Amniotic stem cell (primary cell): ENCODE data around the gene PIAS1.
A peak's percentile ranks its signal among the peaks of the same experiment; 100 is the strongest.
"Not testable (repeated sequence)": the region's sequence is repeated elsewhere in the genome, so short reads cannot be mapped to it uniquely, and the experiment has no call there.

Source experiments
- DNase-seq: peaks from one replicate; lab custom pipeline; 2025; lab: John Stamatoyannopoulos, UW

The PIAS1 gene

DNA sequence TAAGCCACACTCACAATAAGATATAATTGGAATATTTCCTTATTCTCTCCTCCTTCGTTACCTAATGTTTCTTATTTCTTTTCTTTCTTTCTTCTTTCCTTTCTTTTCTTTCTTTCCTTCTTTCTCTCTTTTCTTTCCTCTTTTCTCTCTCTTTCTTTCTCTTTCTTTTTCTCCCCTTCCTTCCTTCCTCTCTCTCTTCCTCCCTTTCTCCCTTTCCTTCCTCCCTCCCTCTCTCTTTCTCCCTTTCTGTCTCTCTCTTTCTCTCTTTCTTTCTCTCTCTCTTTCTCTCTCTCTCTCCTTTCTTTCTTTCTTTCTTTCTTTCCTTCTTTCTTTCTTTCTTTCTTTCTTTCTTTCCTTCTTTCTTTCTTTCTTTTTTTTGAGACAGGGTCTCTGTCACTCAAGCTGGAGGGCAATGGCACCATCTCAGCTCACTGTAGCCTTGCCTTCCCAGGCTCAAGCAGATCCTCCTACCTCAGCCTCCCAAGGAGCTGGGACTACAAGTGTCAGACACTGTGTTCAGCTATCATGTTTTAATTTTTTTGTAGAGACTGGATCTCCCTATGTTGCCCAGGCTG is 19.3 kb upstream of the PIAS1 start:
- DNase-seq, result no peak

DNA sequence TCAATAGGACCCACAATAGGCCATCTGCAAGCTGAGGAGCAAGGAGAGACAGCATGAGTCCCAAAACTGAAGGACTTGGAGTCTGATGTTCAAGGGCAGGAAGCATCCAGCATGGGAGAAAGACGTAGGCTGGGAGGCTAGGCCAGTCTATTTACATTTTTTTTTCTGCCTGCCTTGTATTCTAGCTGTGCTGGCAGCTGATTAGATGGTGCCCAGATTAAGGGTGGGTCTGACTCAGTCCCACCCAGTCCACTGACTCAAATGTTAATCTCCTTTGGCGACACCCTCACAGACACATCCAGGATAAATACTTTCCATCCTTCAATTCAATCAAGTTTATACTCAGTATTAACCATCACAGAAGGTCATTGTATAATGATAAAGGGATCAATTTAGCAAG is 15.9 kb upstream of the PIAS1 start:
- no peak for DNase-seq

DNA sequence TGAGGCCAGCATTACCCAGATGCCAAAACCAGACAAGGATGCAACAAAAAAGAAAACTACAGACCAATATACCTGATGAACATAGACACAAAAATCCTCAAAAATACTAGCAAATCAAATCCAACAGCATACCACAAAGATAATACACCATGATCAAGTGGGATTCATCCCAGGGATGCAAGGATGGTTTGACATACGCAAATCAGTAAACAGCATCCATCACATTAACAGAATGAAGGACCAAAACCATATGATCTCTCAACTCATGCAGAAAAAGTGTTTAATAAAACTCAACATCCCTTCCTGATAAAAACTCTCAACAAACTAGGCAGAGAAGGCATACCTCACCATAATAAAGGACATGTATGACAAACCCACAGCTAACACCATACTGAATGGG is 14.0 kb upstream of the PIAS1 start:
- no peak for DNase-seq

DNA sequence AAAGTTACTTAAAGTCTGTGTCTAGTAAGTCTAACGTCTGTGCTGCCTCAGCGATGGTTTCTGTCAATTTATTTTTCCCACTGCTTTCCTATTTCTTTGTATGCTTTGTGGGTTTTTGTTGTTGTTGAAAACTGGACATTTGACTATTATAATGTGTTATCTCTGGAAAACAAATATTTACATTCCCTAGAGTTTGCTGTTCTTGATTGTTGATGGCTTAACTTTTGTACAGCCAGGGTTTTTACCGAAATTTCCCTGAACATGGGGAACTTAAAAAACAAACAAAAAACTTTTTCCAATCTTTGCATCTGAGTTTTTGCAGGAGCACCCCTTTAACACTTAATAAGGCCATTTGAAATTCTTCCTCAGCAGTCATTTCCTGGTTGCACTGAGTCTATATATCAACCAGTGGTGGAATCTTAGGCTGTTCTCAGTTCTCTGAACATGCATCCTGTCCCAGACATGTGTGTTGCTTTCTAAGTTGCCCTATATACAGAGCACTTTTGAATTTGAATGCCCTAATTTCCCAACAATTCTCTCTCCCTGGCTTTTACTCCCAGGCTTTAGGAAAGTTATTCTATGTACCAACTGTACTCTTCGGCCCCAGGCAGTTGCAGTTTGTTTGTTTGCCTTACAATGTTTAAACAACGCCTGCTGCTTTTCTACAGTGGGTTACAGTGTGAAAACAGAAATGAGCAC is 11.8 kb upstream of the PIAS1 start:
- no peak for DNase-seq

DNA sequence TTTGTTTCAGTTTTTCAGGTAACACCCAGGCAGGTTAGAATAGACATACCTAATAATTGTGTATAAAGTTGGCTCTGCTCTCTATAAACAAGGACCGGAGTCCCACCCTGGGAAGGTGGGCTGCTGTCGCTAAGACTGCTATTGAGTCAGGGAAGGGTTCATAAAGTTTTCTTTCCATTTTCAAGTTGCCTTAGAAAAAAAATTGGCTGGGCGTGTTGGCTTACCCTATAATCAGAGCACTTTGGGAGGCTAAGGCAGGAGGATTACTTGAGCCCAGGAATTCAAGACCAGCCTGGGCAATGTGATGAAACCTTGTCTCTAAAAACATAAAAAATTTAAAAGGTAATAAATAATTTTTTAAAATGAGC is 11.3 kb upstream of the PIAS1 start:
- DNase-seq, result no peak

DNA sequence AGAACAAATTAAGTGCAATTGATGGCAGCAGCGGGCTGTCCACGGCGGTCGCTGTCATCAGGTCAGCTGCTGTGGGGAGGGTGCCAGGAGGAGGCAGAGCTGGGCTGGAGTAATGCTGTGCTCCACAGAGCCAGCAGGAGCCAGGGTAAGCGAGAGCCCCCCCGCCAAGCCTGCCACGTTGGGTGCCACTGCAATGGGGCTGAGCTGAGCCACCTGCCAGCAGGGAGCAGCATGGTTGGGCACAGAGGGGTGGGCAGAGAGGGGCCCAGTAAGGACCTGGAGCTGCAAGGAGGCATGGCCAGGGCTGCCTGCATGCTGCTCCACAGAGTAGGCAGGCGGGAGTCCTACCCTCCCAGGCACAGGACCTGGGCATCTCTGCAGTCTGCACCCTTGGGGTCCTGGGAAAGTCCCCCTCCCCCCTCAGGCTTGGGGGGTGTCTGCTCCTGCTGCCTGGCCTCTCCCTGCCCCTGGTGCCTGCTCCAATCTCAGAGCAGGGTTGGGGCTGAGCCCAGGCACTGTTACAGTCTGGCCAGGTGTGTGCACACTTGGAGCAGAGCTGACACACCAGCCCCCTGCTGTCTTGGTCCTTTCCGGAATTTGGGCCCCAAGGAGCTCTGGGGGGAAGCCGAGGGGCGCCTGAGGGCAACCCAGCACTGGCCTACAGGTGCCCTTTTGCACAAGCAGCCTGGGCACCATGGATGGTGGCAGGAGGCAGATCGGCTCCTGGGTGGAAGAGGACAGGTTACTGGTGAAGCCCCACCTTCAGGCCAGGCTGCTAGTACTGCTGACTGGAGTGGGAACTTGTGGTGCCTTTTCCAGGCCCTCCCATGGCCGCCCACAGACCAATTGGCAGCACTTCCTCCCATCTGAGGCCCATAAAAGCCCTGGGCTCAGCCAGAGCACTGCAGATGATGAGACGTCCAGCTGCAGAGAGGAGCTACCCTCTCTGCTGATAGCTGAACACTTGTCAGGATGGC is 8.5 kb upstream of the PIAS1 start:
- no peak for DNase-seq

DNA sequence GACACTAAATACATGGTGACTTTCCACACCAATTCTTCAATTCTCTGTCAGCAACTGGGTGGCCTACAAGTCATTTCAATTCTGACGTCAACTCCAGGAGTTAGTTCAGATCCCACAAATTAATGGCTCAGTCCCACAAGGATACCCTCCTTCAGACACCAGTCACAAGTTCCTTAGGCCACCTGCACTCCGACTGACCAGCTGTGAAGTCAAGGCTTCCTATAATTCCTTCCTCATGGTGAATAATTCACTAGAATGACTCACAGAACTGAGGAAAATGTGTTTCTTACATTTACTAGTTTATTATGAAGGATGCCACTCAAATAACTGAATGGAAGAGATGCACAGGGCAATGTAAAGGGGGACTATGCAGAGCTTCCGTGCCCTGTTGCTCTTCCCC is 6.3 kb upstream of the PIAS1 start:
- DNase-seq, result no peak

DNA sequence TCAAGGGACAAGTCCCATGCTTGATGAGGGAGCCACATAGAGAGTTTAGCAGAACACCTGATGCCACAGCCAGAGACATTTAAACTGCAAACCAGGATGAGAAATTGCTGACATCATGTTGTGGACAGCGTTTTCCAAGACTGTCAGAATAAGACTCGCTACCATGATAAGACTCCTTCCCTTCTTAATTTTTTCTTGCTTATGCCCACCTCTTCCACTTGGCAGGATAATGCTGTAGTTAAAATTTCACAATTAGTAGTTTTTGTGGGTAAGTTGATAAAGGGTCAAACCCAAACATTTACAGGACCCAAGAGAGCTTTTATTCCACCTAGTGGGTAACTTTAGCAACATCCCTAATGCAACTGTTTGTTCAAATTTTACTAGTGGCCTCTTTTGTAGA is 3.0 kb upstream of the PIAS1 start:
- DNase-seq, result no peak

DNA sequence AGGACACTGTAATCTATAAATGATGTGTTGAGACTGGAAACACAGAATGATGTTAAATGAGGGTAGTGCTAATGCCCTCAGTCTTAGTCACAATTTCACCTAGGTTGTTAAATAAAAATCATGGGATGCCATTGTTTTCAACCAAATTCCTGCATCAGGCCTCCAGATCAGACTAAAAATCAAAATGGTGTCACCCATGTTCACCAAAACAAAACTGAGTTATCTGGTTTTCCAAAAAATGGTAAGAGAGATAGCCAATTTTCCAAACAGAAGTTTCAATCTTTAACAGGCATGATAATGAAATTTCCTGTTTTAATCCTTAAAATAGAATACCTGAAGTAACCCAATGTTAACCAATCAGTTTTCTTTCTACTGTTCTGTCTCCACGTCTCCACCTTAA is 2.2 kb upstream of the PIAS1 start:
- no peak for DNase-seq

DNA sequence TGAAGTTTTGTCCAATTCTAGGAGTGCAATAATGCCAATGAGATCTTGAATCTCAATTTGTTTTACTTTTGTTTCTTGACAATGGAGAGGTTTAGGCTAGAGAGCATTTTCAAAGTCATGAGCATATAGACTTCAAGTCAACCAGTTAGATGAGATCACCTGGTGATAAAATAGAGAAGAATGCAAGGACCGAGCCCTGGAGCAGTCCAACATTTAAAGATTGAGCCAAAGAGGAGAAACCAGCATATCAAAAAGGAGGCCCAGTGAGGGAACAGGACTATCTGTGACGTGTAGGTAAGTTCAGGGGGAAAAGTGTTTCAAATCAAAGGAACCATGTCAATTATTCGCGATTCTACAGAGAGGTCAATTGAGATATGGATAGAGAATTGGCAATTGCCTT is 1.7 kb upstream of the PIAS1 start:
- no peak for DNase-seq

DNA sequence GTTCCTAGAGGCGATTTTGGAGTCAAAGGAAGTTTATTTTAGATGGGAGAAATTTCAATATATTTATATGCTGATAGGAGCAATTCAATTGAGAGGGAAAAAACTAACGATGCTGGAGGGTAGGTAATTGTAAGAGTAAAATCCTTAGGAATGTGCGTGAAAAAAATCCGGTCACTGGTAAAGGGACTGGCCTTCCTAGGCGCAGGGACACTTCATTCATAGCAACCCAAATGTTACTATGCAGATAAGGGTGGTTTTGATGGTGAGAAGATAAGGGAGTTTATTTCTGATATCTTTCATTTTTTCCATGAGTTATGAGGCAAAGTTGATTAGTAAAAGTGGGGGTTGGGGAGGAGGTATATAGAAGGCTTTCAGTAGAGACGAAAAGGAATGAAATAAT is 1.1 kb upstream of the PIAS1 start:
- no peak for DNase-seq

DNA sequence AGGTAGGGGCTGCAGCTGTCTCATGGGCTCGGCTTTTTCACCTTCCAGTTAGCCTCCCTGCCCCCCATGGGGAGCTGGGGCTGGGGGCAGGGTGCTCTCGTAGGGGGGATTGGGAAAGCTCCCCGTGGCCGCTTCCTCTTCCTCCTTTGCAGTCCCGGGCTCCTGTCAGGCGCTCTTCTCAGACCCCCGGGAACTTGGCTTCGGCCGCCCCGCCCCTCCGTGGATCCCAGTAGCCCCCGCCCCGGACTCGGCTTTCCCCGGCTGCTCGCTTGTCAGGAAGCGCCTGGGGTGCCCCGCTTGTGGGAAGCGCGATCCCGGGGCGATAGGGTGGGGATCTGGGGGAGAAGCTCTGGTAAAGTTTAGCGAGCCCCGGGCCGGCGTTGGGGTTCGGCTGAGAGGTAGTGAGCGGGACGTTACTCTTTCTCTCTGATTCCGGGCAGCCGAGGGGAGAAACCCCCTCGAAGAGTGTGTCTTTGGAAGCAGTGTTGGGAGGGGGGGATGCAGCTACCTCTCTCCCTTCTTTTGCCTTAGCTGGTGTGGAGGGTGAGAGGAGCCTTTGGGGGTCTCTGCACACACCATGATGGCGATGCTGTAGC is 611 bp downstream of the PIAS1 start:
- DNase-seq, result peak; percentile 19

DNA sequence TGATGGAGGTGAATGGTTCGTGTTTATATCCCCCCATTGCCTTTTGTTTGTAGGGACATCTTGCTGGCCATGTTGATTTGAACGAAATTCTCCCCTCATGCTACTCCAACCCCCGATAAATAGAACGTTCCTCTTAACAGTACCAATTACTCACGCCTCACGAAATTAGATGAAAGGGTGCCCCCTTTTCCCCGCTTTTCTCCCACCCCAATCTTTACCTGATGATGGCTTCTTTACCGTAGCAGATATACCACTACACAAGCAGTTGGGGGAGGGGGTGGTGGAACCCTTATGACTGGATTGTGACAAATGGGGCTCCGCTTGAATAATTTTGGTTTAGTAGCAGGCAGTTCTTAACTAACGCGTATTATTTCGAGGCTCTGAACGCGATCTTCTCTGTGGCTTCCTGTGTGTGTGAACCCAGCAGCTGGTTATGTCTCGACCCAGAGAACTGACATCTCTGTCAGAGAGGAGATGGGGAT is 1.1 kb downstream of the PIAS1 start:
- no peak for DNase-seq

DNA sequence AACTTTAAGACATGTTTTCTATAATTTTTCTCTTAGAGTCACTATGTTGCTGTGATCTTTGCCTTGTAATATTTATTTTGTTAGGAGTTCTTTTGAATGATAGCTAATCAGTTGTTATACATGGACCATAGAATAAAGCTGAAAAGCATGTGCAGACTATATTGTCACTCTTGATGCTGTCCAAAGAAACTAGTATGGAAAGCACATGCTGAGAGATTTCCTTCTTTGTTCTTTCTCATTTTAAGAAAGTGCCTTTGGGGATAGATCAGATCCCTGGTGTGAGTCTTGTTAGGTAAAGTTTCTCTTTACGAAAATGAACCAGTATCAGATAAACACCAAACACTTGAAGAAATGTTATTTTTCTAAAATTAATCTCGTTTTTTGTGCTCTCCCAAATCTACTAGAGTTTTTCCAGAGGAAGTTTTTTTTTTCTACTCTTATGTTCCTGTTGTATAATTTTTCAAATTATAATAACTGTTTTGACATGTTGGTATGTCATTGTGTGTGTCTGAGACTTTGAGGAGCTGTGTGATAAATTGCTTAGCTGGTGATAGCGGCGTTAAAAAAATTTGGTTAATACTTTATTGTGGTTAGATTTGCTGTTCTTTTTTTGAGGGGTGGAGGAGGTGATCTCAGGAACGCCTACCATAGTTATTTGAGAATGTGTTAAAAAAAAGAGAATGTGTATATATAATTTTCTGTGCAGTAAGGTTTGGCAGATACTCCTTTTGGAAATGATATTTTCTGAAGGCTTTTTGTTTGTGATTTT is 2.2 kb downstream of the PIAS1 start:
- DNase-seq, result no peak

DNA sequence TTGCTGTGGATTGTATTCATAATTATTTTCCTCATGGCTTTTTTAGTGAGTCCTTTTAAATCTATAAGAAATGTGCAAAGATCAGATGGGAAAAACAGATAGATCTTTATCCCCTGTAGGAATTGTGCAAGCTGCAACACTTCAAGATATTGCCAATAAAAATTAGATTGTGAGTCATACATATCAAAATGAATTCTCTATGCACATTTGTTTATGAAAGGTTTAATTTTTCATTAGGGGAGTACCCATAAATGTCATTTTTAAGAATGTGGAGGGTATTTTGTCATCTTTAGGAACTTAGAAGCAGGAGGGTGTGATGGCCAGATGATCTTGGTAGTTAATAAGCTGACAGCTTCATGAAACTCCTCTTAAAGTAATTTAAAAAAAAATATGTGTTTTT is 2.9 kb downstream of the PIAS1 start:
- no peak for DNase-seq

DNA sequence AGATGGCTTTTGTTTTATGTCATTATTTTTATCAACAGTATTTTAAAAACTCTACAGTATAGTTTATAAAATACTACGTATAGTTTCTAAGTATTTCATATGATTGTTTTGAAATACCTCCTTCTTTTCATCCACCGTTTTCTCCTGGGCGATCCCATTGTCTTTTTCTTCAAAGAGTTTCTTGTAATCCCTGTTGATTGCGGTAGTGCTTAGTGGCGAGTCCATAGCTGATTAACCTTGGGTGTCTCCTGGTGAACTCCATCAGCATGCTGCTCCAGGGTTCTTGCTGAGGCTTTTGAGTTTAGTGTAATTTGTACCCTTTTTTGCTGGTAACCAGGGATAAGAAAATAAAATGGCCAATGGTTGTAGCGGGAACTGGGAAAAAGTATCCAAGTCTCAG is 3.6 kb downstream of the PIAS1 start:
- no peak for DNase-seq

DNA sequence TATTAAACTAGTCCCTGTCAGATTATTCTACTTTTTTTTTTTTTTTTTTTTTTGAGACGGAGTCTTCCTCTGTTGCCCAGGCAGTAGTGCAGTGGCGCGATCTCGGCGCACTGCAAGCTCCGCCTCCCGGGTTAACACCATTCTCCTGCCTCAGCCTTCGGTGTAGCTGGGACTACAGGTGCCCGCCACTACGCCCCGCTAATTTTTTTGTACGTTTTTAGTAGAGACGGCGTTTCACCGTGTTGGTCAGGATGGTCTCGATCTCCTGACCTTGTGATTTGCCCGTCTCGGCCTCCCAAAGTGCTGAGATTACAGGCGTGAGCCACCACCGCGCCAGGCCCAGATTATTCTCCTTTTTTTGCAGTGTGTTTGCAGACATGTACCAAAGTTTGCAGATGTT is 4.9 kb downstream of the PIAS1 start:
- DNase-seq, result not testable (repeated sequence)

DNA sequence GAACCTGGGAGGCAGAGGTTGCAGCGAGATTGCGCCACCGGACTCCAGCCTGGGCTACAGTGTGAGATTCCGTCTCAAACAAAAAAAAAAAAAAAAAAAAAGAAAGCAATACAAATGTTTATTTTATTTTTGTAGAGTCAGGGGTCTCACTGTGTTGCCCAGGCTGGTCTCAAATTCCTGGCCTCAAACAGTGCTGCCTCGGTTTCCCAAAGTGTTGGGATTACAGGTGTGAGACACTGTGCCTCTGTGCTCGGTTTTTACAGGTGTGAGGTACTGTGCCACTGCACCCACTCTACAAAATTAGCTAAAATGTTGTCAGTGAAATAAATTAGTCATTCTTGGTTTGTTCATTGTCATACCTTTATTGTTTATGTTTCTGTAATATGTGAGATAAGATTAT is 5.5 kb downstream of the PIAS1 start:
- no peak for DNase-seq

DNA sequence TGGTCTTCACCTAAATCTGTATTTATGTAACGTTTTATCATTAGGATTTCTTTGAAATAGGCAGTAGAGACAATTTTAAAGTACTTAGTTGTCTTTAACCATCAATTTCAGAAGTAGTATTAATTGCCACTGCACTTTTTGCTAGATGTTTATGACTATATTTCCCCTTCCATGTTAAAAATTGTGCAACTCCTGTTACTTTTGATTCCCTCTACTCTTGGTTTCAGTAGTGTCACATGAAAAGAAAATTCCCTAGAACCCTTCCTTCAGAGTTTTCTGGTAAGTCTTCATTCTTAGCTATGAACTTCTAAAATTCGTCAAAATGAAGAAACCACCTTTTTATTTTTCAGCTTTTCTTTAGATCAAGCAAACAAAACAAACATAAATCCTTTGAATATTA is 7.1 kb downstream of the PIAS1 start:
- DNase-seq, result no peak

DNA sequence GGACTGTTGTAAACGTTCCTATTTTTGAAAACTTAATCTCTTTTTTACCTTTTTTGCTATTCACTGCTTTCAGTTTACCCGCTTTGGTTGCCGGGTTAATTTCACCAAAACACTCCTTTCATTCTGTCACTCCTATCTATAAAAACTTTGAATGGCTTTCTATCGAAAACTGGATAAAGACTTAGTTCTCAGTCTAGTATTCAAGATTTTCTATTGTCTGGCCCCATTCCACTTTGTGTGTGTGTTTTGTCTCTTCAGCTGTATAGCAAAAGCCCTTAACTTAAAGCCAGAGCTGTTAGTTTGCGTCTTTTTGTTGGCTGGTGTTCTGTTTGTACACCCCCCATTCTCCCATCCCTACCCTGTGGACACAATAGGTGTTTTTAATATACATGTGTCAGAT is 7.5 kb downstream of the PIAS1 start:
- no peak for DNase-seq

DNA sequence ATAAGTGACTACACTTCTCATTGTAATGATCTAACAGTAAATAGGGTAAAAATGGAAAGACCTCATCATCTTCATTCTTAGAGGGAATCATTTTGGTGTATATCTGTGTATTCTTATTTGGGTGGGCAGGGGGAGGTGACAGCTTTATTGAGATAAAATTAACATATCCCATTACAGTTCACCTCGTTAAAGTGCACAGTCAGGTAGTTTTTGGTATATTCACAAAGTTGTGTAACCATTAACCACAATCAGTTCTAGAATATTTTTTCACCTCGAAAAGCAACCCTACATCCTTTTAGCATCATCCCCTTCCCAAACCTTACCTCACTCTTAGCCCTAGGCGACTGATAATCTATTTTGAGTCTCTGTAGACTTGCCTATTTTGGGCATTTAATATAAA is 8.1 kb downstream of the PIAS1 start:
- no peak for DNase-seq

DNA sequence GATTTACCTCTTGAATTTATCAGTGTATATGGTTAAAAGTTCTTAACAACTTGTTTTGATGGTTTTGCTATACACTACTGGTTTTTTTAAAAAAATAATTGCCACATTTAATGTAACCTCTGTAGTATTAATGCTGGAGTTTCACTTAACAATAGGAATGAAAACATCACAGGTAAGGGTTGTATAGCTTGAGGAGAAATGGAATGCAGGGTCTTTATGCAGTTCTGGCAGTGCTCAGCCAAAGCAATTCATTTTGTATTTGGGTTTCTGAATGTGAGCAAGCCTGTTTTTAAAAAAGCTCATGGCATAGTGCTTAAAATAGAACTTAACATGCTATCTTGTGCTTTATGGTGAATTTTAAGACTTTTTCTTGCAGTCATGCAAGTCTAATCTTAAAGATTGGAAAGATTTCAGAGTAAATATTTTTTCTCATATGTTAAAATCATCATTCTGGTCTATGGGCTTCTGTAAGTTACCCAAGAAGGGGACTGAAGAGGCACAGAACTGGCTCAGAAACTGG is 8.9 kb downstream of the PIAS1 start:
- no peak for DNase-seq
